Urothelium cell line (cell line): ENCODE measurements around the gene SLC9C1.

Source experiments
- DNase-seq: peaks from one replicate; pipeline ENCODE4 v3.0.0; 2011; ENCODE audit warnings: low spot score, mixed read lengths
- FAIRE-seq: peaks from 2 replicates; lab custom pipeline; 2011; peaks lifted over from hg19 to GRCh38; lab: Jason Lieb, UNC

SLC9C1 gene

DNA sequence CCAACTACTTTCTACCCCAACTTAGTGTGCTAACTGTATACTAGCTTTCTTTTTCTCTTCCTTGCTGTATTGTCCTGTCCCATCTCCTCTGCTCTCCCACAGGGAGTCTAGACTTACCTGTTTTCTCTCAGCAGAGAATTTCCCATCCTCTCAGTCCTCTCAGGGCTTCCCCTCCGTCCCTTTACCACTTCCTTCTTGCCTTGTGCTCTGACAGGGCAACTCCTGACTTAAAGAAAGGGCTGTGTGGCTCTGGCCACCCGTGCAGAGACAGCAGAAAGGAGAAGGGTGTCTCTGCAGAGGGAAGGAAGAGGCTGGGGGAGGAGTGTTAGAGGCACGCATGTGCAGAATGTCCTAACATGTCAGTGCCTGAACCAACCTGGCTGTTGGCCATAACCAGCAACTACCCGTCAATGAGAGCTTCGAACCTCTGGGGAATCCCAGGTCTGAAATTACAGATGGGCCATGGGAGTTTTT is 161.0 kb downstream of the SLC9C1 start, which contains the start of gene GCSAM:
TSS of gene GCSAM (minus strand) at position 274 of the 474 bp plus-strand sequence. CDS start at position 146, 128 bp downstream.
- FAIRE-seq (no peak), DNase-seq (no peak)

DNA sequence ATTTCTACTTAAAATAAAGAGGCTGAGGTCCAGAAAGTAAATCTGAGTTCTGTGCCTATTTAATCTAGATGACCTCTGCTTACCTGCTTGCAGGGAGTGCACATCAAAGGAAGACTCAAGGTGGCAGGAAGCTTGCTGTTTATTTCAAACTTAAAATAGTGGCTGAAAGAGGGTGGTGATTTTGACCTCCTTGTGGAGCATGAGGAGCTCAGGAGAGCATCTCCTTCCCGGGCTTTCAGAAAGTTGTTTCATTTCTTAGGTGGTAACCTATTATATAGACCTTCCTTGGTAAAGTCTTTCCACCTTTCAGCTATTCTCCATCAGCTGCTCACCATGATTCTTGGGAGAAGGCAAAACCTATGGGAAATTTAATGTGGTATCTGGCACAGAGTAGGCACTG is 161.5 kb downstream of the SLC9C1 start:
- FAIRE-seq (no peak), DNase-seq (no peak)

DNA sequence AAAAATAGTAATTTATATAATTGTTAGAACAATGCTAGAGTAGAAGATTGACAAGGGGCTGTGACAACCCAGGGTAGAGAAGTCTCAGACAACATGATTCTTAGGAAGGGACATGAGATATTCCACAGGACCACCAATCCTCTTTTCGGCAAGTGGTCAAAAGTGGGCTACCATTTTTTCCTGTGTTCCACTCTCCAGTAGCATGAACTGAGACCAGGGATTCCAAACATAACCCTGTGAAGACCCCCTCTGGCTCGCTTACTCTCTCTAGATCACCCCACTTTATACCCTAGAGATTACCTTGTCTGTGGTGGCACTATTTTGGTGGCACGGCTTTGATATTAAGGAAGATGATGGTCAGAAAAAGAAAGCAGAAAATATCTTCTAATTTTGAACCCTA is 161.9 kb downstream of the SLC9C1 start:
- FAIRE-seq (no peak), DNase-seq (no peak)

DNA sequence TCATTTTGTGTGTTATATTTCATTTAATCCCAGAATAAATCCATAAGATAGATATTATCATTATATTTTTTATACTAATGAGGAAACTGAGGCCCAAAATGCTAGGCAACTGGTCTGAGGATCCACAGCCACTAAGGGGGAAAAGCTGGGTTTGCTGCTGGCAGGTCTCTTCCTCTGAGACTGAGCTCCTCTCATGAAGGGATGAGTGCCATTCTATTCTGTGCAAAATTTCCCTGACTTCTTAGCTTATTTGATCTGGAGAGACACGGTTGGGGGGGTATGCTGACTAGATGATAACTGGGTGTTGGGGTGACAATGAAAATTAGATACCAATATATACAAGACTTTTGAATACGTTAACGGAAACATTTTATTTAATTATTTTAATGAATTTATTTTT is 162.9 kb downstream of the SLC9C1 start:
- DNase-seq, result no peak
- FAIRE-seq, result no peak

DNA sequence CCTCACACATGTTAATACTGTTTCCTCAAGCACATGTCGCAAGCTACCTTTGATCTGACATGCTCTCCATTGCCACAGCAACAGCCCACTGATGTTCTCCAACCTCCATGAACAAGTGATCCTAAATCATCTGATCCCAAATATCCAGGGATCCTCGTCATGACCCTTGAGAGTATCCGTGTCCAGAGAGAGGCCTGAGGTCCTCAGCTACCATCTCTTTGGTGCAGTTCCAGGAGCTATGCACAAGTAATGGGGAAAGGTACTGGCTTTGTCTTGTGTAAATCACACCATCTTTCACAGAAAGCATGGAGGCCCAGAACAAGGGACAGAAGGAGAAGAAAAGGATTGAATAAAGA is 163.4 kb downstream of the SLC9C1 start:
- FAIRE-seq (no peak), DNase-seq (no peak)

DNA sequence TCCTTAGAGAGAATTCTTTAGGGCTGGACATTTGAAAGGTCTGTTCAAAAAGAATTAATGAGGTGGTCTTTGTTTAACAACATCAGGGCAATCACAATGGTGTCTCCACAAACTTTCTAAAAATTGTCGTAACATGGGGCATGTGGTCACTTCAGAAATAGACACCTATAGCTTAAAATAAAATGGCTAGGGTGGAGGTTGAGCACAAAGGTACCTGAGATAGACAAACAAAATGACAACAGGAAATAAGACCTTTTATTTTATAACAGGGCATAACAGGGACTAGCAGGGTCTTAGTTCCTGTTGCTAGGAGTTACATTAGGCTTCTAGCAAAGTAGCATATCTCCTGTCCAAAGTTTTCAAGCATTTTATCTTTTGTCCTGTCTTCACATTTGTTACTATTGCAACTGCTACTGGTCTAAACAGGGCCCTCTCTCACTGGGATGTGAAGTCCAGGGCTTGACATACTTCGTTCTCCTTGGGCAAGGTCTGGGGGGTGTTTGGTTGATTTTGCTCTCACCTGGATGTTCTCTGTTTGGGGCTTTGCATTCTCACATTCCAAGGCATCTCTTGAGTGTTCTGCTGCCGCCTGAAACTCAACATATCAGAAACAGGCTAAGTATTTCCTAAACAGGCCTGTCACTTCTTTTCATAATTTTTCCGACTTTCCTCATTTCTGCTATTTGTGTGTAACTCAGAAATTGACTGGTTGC is 163.9 kb downstream of the SLC9C1 start:
- DNase-seq, result no peak
- FAIRE-seq, result no peak

DNA sequence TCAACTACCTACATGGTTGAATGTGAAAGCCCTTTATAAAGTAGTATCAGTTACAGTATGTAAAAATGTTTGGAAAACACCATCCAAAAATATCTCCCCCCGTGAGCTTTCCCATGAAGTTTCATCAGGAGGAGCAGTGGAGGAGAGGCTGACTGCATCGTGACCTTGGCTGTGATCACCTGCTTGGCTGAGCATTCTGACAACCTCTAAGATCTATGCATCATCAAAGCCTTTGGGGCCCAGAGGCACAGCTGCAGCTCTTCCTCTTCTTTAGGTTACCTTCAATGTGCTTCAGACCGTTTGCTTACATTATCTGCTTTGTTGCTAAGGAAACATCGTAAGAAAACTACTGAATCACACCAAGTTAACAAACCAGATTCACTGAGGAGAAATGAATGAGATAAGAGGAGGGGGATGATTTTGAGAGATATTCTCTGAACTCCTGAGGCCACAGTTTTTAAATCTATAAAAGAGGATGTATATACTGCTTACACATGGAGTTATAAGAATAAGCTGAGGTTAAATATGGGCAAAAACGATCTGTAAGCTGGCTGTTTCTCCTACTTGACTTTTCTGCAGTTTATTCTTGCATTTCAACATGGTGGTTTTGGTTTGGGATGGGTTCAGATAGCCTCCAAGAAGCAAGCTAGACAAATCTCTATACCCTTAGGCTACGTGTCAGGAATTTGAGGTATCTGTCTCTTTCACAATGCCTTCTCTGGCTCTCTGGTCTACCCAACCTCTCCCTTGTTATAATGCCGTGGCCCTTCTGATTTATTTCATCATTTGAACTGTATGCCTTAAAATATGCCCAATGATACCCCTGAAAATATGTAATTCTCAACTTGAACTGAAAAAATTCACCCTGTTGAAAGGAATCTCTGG is 164.9 kb downstream of the SLC9C1 start:
- no peak for DNase-seq

DNA sequence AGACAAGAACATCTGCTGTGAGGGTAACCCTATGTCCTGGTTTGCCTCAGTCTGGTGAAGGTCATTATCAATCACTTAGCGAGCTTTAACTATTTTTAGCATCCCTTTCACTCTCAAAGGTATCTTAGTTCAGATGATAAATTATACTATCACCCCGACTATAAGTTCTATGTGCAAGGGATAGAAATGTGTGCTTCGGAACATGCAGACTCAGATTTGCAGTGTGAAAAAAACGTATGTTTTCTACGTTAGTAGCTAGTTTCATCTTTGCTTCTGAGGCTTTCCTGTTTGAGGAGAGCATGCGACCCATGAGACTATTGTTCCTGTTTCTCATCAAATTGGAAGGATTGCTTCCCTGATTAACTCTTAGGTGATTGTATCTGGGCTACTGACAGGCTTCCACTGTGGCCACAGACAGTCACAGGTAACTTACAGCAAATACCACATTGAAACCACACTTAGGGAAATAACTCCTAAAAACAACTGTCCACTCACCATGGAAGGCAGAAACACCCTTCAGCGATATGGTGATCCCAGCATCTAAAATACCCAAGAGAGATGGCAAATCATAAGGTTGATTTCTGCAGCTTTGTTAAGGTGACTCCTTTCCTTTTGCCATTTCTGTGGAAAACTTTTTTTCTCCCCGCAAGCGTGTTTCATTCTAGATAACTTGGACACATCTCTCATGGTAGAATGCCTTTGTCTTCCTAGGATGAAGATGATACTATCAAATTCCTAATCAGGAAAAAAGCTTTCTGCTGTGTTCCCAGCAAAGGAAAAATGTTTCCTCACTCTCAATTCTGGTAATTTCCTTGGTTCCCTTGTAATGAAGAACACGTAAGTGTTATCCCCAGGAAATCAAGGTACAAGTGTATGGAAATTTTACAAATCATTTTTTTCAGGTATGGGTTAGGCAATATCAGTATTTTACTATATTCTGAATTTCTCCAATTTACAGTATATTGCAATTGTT is 166.2 kb downstream of the SLC9C1 start:
- FAIRE-seq (peak; percentile 40), DNase-seq (no peak)

More for the DNA sequence above, 164.9 kb downstream of the SLC9C1 start:
- FAIRE-seq, result peak; percentile 53

DNA sequence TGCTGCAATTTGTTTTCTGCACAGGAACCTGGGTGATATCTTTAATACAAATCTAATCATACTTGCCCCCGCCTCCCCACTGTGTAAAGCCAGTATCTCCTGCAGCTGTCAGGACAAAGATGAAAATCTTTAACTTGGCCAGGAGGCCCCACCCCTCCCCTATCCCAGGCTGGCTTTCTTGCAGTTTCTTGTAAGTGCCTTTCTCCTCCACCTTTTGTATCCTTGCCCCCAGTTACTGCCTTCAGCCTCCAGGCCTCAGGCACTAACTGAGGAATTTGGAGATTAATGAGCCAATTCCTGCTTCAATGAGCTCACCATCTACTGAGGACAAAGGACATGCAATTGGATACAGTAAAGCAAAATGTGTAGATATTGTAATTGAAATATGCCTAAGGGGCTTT is 167.5 kb downstream of the SLC9C1 start:
- no peak for FAIRE-seq

DNA sequence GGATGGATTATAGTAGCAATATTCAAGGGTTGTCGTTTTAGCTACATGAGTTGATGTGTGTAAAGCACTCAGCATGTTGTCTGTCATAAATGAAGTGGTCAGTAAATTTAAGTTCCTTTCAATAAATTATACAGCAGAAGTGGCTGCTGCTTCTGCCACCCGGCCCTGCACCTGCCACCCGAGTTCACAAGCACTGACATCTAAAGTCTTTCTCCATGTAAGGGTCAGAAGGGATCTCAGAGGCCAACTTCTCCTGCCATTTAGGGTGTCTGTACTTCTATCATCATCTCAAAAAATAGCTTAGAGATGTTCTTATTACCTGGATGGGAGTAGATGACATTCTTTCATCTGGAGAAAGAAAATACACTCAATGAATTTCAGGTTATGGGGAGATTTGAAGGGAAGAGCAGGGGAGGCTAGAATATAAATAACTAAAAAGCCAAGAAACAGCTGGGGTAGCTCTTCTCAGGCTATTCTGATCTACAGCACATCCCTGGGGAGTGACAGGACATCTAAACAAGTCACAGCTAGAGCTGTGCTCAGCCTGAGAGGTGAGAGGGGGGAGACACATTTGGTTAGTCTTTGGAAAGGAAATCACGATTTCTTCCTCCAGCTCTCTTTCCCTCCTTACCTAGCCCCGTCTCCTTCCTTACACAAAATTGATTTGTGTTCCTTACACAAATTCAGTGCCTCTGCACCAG is 169.0 kb downstream of the SLC9C1 start:
- FAIRE-seq (no peak), DNase-seq (no peak)

More for the DNA sequence above, 167.5 kb downstream of the SLC9C1 start:
- DNase-seq, result no peak

DNA sequence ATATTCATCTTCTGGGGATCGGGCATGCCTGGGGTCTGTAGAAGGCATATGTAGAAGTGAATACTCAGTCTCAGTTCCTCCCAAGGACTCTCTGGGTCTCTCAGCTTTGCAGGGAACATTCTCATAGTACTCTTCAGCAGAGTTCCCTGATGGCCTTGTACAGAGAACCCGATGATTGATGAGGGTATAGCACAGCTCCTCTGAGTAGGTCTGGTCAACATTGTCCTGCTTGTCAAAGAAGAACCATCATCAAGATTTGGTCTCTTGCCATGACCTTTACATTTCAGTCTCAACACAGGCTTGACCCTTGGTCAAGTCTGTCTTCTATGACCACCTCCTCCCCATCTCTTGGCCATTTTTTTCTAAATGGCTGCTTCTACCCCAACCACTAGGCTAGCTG is 170.5 kb downstream of the SLC9C1 start:
- FAIRE-seq (no peak), DNase-seq (no peak)

DNA sequence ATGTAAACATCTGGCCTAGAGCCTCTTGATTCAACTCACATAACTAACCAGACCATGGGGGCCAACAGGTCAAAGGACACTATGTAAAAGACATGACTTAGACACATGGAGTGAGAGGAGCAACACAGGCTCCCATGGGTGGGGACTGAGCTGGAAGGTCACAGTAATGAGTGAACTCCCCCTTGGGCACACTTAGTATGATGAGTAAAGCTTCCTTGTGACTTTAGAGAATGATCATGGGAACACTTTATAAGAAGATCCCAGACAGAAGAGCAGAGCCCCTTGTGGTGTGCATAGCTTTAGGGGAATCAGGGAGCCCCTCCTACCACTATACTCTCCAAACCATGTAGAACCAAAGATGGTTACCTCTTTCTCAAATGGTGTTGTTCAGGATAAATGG is 171.1 kb downstream of the SLC9C1 start:
- no peak for FAIRE-seq
- DNase-seq, result no peak

DNA sequence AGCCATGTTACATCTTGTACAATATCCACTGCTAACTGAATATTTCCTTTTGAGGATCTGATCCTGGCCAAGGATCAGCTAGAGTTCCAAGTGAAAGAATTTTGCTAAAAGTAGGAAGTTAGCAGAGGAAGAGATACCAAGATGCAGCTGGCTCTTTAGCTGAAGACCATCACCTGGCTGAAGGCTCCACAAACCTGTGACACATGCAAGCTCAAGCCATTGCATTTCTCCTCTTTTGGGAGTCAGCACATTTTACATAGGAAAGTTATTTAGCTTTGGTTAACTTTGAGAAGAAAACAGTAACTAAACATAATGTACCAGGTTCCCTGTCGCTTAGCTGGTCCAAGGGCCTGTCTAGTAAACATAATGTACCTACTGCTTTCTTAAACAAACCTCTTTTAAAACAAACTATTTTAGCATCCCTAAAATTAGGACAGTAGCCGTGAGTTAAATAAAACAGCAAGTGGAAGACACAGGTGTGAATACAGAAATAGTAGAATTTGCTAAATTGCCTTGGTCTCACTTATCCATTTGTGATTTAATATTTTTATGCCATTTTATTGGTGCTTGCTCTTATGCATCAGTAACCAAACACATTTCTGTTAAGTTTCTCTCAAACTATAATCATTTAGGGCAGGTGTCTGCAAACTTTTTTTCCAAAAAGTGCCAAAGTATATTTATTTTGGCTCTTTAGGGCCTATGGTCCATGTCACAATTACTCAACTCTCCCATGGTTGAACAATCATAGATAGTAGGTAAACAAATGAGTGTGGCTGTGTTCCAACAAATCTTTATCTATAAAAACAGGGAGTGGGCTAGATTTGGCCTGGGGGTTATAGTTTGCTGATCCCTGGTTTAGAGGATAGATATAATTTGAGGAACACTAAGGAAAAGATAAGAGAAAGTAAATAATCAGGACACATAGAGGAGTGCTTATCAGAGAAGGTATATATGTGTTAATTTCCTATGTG is 172.2 kb downstream of the SLC9C1 start:
- DNase-seq, result no peak
- no peak for FAIRE-seq

DNA sequence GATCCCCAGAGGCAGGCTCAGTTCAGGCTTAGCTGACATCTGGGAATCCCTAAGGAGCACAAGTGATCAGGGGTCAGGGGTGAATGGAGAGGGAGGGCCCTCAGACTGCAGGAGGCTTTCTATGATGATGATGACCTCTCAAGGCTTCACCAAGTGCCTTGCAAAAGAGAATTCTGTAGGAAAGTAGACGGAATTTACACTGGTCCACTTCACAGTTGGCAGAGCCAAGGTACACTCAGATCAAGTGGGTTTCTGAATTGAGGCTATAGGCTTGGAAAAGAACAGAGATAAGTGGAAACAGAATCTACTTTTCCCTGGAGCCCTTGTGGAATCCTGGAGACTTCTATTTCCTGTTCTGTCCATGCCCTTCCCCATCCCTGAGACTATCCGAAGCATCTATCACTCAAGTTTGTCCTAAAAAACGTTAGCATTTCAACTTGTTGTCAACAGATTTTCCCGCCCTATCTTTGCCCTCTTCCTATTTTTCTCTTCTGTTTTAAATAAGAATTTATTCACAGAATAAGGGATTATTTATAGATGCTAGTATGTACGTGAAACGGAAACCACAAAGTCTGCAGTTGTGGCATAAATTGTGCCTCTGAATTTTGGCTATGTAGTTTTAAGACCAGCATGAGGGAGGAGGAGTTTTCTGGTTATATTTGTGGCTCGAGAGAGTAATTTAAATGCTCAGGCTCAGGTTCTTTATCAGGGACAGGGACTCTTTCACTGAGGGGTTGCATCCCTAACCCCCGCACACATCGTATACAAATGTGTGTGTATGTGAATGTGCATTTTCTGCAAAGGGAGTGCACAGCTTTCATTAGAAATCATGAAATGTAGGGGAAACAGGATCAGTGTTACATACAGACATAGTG is 173.8 kb downstream of the SLC9C1 start:
- FAIRE-seq, result no peak
- DNase-seq, result no peak

DNA sequence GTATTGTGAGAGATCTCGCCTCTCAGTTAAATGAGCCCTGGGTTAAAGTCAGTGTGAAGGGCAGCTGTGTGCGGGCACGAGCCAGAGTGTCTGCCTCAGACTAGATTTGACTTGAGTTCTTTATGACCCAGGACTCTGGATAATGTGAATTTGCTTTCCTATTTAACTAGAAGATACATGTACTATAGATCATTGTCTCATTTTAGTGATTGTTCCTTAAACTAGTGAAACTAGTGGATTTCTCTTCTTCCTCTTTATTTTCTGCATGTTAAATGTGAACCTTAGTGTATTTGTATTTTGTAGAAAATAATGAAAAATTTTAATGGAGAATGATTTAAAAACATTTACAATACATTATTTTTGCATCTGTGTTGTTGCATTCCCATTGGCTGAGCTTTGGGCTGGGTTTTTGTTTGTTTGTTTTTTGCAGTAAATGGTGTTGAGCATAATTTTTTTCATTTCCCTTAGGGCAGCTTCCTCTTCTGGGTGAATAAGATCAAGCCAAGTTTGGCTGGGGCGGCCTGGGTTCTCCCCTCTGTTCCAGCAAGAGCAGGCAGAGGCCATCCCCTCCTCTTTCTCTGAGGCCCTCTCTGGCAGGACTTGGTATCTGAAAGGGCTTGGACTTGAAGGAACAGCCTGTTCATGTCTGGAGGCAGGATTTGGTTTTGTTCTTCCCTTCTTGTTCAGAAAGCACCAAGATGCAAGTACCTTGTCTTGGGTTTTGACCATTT is 176.0 kb downstream of the SLC9C1 start:
- FAIRE-seq (no peak), DNase-seq (no peak)

DNA sequence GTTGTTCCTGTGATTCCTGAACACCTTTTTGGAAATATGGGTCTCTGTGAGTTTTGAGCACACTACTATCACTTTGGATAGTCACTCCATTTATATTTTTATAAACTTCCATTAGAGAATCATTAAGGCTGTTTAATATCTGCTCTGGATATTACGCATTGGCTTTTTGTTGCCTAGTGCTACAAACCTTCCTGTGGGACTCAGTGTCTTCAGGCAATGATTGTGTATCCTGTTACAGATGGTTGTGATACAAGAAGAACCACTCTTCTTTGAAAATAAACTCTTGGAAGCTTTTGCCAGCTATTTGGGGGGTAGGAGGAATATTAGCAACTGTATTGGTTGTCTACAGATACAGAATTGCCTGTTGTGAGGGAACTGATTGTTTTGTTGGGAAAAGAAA is 176.6 kb downstream of the SLC9C1 start:
- FAIRE-seq, result no peak
- DNase-seq, result no peak

DNA sequence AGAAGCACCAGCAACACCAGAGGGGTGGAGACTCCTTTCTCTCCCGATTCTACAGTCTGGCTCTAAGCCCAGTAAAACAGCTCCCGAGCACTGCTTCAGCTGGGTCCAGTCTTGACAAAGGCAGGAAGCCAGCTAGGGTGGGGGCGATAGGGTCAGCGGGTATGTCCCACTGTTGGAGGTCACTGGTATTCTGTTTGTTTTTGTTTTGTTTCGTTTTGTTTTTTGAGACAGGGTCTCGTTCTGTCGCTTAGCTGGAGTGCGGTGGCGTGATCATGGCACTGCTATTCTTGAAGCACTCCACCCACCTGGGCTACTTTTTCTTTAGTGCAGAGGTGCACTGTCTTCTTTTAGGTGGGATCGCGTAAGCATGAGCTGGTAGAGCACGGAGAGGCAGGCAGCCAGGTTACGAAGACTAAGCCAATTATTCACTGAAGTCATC is 177.2 kb downstream of the SLC9C1 start:
- FAIRE-seq (no peak), DNase-seq (no peak)
